ENCODE results near the gene TMPRSS11A.

The TMPRSS11A gene

DNA sequence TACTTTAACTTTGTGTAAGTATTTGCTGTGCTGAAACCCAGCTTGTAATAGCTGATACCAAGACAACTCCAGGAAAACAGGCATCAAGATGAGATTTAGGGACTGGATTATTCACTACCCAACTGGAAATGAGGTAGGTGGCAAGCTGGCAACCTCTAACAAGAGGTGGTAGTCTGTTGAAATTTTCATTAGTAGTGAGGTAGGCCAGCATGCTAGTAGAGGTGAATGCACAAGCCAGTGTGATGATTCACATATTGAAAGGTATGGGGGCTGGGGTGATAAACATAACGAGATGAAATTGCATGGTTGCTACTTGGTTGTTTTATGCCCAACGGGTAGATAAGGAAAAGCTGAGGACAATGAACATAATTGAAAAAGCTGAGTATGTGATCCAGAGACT lies 71.0 kb downstream of the TMPRSS11A start:
- no peak overlapping the region for H3K4me3 ChIP-seq (ENCODE audit: low read depth, low read length)
- TF ChIP-seq, protein P1, sequence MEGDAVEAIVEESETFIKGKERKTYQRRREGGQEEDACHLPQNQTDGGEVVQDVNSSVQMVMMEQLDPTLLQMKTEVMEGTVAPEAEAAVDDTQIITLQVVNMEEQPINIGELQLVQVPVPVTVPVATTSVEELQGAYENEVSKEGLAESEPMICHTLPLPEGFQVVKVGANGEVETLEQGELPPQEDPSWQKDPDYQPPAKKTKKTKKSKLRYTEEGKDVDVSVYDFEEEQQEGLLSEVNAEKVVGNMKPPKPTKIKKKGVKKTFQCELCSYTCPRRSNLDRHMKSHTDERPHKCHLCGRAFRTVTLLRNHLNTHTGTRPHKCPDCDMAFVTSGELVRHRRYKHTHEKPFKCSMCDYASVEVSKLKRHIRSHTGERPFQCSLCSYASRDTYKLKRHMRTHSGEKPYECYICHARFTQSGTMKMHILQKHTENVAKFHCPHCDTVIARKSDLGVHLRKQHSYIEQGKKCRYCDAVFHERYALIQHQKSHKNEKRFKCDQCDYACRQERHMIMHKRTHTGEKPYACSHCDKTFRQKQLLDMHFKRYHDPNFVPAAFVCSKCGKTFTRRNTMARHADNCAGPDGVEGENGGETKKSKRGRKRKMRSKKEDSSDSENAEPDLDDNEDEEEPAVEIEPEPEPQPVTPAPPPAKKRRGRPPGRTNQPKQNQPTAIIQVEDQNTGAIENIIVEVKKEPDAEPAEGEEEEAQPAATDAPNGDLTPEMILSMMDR (IDR thresholded peaks at IDR 0.05; ENCODE audit: low read depth, low read length) = no peak

DNA sequence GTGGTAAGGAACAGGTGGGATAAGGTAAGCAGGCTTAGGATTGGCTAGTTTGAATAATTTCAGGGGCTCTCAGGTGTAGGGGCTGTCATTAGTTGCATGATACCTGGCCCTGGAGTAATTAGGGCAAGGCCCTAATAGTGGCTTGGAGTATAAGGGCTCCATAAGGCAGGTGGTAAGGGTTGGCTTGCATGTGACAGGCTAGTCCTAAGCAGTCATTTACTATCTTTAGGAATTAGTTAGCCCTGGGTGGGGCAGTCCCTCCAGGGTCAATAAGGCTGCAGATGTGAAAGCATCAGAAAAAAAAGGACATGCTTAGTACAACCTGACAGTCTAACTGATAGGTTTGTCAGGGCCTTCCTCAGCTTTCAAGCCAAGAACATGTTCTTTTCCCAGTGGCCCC lies 71.6 kb downstream of the TMPRSS11A start:
- TF ChIP-seq, protein P1 (IDR thresholded peaks at IDR 0.05; ENCODE audit: low read depth, low read length) = no peak
- H3K4me3 ChIP-seq (ENCODE audit: low read depth, low read length) = no peak overlapping the region

DNA sequence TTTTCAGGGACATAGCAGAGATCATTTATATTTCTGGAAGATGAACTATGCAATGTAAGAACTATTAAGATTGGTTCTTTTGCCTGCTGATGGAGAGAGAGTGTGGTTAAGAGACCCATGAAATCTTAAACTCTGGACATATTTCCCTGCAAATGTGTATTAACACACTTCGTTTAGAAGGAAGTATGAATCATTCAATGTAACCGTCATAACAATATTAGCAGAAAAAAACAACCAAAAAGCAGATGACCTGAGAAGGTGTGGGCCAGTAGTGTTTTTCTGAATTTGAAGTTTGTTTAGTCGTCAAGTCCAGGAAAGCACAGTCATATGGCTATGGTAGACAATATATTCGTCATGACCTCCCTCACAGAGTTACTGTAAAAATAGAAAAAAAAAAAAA lies 77.0 kb downstream of the TMPRSS11A start:
- TF ChIP-seq, protein P1 (IDR thresholded peaks at IDR 0.05; ENCODE audit: low read depth, low read length) = no peak
- H3K4me3 ChIP-seq (ENCODE audit: low read depth, low read length) = peak overlapping the region; percentile 22; the same call in 1 of the 2 replicates

DNA sequence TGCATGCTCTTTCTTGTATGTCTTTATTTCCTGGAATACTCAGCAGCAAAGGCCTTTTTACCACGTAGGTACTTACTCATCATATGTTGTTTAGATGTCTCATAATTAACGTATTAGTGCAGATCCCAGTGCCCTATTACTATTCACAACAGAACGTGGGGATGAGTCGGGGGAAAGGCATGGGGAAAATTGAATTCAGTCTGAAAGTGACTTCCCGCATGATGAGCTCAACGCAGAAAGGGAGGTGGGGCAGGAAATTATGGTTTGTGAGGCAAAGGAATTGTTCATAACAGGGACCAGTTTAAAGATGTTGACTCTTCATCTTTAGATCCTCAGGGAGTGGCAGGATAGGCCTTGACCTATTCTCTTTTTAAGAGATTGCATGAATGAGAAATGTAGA lies 77.5 kb downstream of the TMPRSS11A start:
- peak overlapping the region; percentile 22; the same call in 1 of the 2 replicates for H3K4me3 ChIP-seq (ENCODE audit: low read depth, low read length)
- TF ChIP-seq, protein P1 (IDR thresholded peaks at IDR 0.05; ENCODE audit: low read depth, low read length) = no peak

DNA sequence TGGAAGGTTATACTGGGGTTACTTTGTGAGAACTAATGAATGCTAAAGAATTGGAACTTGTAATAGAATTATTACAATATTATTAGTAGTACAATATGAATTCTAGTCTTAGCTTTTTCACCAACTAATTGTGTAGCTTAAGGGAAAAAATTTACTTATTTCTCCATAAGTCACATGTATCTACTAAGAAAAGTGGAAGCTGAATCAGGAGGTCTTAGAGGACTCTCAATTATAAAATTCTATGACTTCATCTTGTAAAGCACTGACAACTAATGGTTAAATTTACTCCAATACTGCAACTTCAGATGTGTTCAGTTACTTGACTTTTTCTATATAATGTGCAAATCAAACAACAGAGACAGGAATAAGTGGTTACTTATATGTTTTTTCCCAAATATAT lies 78.6 kb downstream of the TMPRSS11A start:
- no peak overlapping the region for H3K4me3 ChIP-seq (ENCODE audit: low read depth, low read length)

DNA sequence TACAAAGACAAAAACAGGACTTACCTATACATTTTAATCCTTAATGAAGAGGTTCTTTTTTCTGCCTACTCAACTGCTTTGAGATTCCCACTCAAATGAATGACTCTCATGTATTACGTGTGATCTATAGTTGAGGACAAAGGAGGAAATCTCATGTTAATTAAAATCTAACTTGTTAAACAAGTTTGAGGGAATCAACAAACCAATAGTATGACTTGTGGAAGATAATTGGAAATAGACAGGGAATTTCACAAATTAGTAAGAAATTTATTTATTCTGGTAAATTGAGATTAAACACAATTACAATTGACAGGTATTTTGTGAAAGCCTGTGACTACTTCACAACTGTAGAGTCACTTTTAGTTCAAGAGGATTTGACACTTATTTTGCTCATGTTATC lies 79.4 kb downstream of the TMPRSS11A start, which contains the start of gene TMPRSS11D:
Gene TMPRSS11D, minus strand, starts transcription at position 101 of the 400 bp plus-strand sequence. Its CDS starts 69 bp downstream, at position 32.
- H3K4me3 ChIP-seq (ENCODE audit: low read depth, low read length) = no peak within 1 kb of the TSS
- TF ChIP-seq, protein P1 (IDR thresholded peaks at IDR 0.05; ENCODE audit: low read depth, low read length) = no peak

More for the DNA sequence above, 78.6 kb downstream of the TMPRSS11A start:
- TF ChIP-seq, protein P1 (IDR thresholded peaks at IDR 0.05; ENCODE audit: low read depth, low read length) = no peak

DNA sequence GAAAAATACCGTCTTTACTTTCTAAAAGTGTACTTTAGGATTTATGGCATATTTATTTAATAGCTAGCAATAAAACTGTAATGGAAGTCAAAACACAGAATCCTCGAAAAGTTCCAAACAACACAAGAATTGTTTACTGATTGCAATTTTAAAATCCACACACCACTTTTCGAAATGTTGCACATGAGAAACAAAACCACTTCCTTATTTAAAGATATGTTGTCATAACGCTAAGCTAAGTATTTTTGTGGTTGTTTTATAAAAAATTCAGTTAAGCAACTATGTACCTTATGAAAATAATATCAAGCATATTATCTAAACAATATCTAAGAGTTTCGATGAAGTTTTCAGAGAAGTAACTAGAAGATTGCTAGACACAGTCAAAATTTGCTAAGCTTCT lies 79.8 kb downstream of the TMPRSS11A start:
- no peak overlapping the region for H3K4me3 ChIP-seq (ENCODE audit: low read depth, low read length)
- TF ChIP-seq, protein P1 (IDR thresholded peaks at IDR 0.05; ENCODE audit: low read depth, low read length) = no peak
